HFFc6 (cell line): ENCODE data around the gene RASSF5. TPM values are rescaled to one million over a fixed set of nuclear protein-coding genes. Genes with fewer than 3 reads are reported as not detected.

Source experiments
- DNase-seq: peaks from one replicate; pipeline ENCODE4 v3.0.0-alpha.2; 2018
- H3K27ac Mint-ChIP-seq: 2 replicates; pipeline ENCODE4 v1.8.0; 2020; ENCODE audit warnings: mild to moderate bottlenecking, mixed read lengths
- H3K27me3 Mint-ChIP-seq: 2 replicates; pipeline ENCODE4 v1.8.0; 2021; ENCODE audit warnings: mild to moderate bottlenecking, moderate library complexity, mixed read lengths; ENCODE audit not compliant: insufficient read depth
- H3K36me3 Mint-ChIP-seq: 2 replicates; pipeline ENCODE4 v1.8.0; 2021; ENCODE audit warnings: low read depth, mixed read lengths
- H3K4me1 Mint-ChIP-seq: 2 replicates; pipeline ENCODE4 v1.8.0; 2020; ENCODE audit warnings: low read depth, mixed read lengths
- H3K4me3 Mint-ChIP-seq: 2 replicates; pipeline ENCODE4 v1.8.0; 2020; ENCODE audit warnings: mild to moderate bottlenecking, moderate library complexity, mixed read lengths
- H3K9me3 Mint-ChIP-seq: 2 replicates; pipeline ENCODE4 v1.8.0; 2020; ENCODE audit warnings: mild to moderate bottlenecking, mixed read lengths
- CTCF ChIP-seq: fragments of 200-600 bp; sonication (generic); IDR thresholded peaks from 2 replicates; pipeline ENCODE4 v1.5.0; 2021; ENCODE audit warnings: antibody characterized with exemption, mild to moderate bottlenecking
- total RNA-seq, 6 experiments: library from RNA; stranded (reverse); fragmentation: NEBNext Ultra II Directional; extraction: Animal tissue kit (Norgen Biotek cat#: 25700); gene quantifications; 2 replicates in 1 of 6; 3 replicates in 5 of 6; pipeline ENCODE4 v1.2.3, GENCODE V29; 2021

Gene RASSF5
- total RNA-seq, 6 experiments from 2014 or later = 0.52 to 1.1 (median 0.82) TPM

DNA sequence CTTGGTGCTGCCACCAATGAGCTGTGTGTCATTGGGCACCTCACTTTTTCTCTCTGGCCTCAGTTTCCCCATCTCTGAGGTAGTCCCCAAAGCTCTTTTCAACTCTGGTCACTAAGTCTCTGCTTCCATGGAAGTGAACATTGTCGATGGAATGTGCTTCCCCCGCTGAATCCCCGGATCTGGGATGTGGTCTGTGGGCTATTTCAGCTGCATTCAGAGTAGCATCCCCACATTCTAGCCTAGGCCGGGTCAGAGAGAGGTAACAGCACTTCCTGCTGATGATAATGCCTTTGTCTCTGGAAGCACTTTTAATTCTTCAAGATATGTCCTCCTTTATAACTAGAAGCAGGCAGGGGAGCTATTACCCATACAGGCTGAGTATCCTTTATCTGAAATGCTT is 29.8 kb downstream of the RASSF5 start:
- no peak for DNase-seq
- Mint-ChIP-seq H3K27me3 (peaks cover 25% of the 10 kb centered on the region), H3K4me3 (no peak overlapping the region), H3K9me3 (no peaks in the 10 kb centered on the region), H3K4me1 (peaks cover 17% of the 10 kb centered on the region), H3K27ac (no peak overlapping the region), H3K36me3 (no peaks in the 10 kb centered on the region)
- TF ChIP-seq CTCF = no peak

DNA sequence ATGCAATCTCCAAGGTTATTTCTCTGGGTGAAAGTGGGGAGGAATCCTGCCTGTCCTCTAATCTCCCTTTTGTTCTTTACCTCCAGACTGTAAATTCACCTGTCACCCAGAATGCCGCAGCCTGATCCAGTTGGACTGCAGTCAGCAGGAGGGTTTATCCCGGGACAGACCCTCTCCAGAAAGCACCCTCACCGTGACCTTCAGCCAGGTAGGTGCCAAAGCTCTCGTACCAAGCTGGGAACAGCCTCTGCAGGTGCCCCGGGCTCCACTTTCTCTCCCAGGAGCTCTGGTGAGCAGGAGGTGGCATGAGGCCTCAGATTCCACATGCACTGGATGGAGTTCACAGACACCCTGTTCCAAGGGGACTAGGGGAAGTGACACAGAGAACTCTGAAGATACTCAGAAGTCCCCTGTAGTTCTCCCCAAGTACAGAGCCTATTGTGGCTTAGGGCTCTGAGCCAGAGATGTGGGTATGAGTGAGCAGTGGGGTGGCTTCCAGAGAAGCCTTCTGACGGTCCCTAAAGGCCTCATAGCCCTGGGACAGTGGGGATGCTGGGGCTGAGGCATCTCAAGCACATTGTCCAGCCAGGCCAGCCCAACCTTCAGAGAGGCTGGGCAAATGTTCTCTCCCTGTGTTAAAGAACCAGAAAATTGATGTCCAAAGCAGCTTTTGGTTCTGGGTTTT is 30.9 kb downstream of the RASSF5 start:
- Mint-ChIP-seq H3K4me1 (peaks cover 17% of the 10 kb centered on the region), H3K27me3 (peaks cover 25% of the 10 kb centered on the region), H3K9me3 (no peaks in the 10 kb centered on the region), H3K27ac (no peak overlapping the region), H3K4me3 (no peak overlapping the region), H3K36me3 (no peaks in the 10 kb centered on the region)
- no peak for TF ChIP-seq CTCF
- DNase-seq = no peak

GRCh38 chr1:206538901-206539640 is 31.7 kb downstream of the RASSF5 start:
- Mint-ChIP-seq H3K27ac (no peak overlapping the region), H3K4me1 (peaks cover 17% of the 10 kb centered on the region), H3K27me3 (peaks cover 20% of the 10 kb centered on the region), H3K4me3 (no peak overlapping the region), H3K36me3 (no peaks in the 10 kb centered on the region), H3K9me3 (no peaks in the 10 kb centered on the region)
- DNase-seq = no peak
- no peak for TF ChIP-seq CTCF

DNA sequence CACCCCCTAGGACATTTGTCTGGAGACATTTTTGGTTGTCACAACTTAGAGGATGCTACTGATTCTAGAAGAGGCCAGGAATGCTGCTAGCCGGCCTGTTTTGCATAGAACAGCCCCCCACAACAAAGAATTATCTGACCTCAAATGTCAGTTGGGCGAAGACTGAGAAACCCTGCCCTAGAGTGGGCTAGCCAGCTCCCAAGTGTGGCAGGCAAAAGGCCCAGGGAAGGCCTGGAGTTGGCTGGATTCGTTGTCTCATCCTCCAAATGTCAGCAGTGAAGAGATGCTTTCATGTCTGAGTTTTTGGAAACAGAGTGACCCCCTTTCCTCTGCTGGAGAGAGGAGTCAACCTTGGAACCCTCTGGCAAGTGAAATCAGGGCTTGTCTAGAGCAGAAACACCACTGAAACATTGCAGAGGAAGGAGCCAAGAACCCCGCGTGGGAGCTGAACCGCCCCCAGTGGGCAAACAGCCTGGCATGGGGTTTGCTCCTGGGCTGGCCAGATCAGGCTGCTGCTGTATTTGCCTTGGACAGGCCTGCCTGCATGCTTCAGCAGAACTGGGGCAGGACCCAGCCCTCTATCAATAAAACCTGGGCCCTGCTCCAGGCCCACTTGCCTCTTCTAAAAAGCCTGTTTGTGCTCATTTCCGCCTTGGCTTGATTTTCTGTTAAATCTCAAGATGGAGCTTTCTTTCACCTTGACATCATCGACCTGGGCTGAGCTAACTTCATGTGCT is 32.9 kb downstream of the RASSF5 start:
- H3K9me3 Mint-ChIP-seq = no peaks in the 10 kb centered on the region
- H3K4me3 Mint-ChIP-seq = no peak overlapping the region
- H3K27ac Mint-ChIP-seq = no peak overlapping the region
- peaks cover 14% of the 10 kb centered on the region for H3K27me3 Mint-ChIP-seq
- DNase-seq = no peak
- no peaks in the 10 kb centered on the region for H3K36me3 Mint-ChIP-seq
- no peak for TF ChIP-seq CTCF
- peaks cover 16% of the 10 kb centered on the region for H3K4me1 Mint-ChIP-seq

- no peak for TF ChIP-seq CTCF
- no peaks in the 10 kb centered on the region for H3K36me3 Mint-ChIP-seq
- peaks cover 4% of the 10 kb centered on the region for H3K27me3 Mint-ChIP-seq
- no peak for DNase-seq
- H3K4me3 Mint-ChIP-seq = no peak overlapping the region
- H3K4me1 Mint-ChIP-seq = peaks cover 12% of the 10 kb centered on the region
- H3K9me3 Mint-ChIP-seq = no peaks in the 10 kb centered on the region
- no peak overlapping the region for H3K27ac Mint-ChIP-seq
Observed at GRCh38 chr1:206541236-206541833, 34.0 kb downstream of the RASSF5 start.
